Measurements from ENCODE around the gene DAGLB. TPM values are rescaled to one million over a fixed set of nuclear protein-coding genes. Genes with fewer than 3 reads are reported as not detected.
A peak's percentile ranks its signal among the peaks of the same experiment; 100 is the strongest.
"Not testable (repeated sequence)": the region's sequence is repeated elsewhere in the genome, so short reads cannot be mapped to it uniquely, and the experiment has no call there.

The DAGLB gene
- total and polyA plus RNA-seq, 2 donors, result 11.1 to 19.4 TPM

DNA sequence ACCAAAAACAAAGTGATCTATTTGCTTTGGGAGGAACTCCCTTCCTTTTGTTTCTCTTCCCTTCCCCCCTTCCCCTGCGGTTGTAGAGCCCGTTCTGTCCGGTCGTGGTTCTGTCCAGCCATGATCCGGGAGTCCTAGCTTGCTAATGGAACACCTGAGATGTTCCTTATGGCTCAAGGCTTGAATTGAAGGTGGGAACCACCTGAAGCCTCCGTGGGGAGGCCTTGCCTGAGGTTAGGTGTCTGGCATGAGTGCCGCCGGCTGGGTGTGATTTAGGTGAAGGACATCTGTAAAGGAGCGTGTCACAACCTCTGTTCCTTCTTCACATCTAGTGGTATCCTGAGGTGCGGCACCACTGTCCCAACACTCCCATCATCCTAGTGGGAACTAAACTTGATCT lies 46.2 kb downstream of the DAGLB start:
- DNase-seq (ENCODE audit: low read depth in 6 of 9, low spot score in 9 of 9), result no peak
- Histone ChIP-seq H3K4me3 (ENCODE audit: low read length in 2 of 2) (no peak overlapping the region), H3K36me3 (ENCODE audit: control insufficient read depth in 2 of 2, insufficient read depth in 2 of 2, low read length in 1 of 2) (peaks cover 66 to 72% of the 10 kb centered on the region in 2 donors), H3K27ac (ENCODE audit: low read depth in 1 of 2, low read length in 1 of 2) (no peak overlapping the region), H3K9me3 (ENCODE audit: control insufficient read depth in 2 of 2, insufficient read depth in 1 of 2, low read length in 1 of 2) (no peaks in the 10 kb centered on the region), H3K4me1 (ENCODE audit: control insufficient read depth in 2 of 2, insufficient read depth in 2 of 2, low read length in 2 of 2) (peaks cover 0 to 9% of the 10 kb centered on the region in 2 donors), H3K27me3 (ENCODE audit: control insufficient read depth in 2 of 2, insufficient read depth in 1 of 2, low read length in 1 of 2) (no peaks in the 10 kb centered on the region)
- 98% methylated on average over 10 of the region's 10 CpGs for WGBS

DNA sequence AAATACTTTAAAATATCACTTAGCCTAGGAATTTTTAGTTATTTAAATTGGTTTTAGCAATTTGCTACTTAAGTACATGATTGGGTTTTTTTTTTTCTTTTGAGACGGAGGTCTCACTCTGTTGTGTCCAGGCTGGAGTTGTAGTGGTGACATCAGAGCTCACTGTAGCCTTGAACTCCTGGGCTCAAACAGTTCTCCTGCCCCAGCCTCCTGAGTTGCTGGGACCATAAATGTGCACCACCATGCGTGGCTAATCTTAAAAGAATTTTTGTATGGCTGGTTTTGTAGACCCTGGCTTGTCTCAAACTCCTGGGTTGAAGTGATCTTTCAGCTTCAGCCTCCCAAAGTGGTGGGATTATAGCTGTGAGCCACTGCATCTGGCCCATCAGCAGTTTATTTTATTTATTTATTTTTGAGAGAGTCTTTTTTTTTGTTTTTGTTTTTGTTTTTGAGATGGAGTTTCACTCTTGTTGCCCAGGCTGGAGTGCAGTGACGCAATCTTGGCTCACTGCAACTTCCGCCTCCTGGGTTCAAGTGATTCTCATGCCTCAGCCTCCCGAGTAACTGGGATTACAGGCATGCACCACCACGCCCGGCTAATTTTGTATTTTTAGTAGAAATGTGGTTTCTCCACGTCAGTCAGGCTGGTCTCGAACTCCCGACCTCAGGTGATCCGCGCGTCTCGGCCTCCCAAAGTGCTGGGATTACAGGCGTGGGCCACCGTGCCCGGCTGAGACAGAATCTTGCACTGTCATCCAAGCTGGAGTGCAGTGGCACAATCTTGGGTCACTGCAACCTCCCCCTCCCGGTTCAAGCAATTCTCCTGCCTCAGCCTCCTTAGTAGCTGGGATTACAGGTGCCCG lies 47.3 kb downstream of the DAGLB start:
- not testable (repeated sequence) for DNase-seq (ENCODE audit: low read depth in 6 of 9, low spot score in 9 of 9); H3K4me3 ChIP-seq (ENCODE audit: low read length in 2 of 2); H3K27ac ChIP-seq (ENCODE audit: low read depth in 1 of 2, low read length in 1 of 2); H3K9me3 ChIP-seq (ENCODE audit: control insufficient read depth in 2 of 2, insufficient read depth in 1 of 2, low read length in 1 of 2); H3K27me3 ChIP-seq (ENCODE audit: control insufficient read depth in 2 of 2, insufficient read depth in 1 of 2, low read length in 1 of 2)
- peaks cover 56 to 63% of the 10 kb centered on the region in 2 donors for H3K36me3 ChIP-seq (ENCODE audit: control insufficient read depth in 2 of 2, insufficient read depth in 2 of 2, low read length in 1 of 2)
- peaks cover 0 to 17% of the 10 kb centered on the region in 2 donors for H3K4me1 ChIP-seq (ENCODE audit: control insufficient read depth in 2 of 2, insufficient read depth in 2 of 2, low read length in 2 of 2)
- WGBS, result 97% methylated on average over 19 of the region's 19 CpGs

DNA sequence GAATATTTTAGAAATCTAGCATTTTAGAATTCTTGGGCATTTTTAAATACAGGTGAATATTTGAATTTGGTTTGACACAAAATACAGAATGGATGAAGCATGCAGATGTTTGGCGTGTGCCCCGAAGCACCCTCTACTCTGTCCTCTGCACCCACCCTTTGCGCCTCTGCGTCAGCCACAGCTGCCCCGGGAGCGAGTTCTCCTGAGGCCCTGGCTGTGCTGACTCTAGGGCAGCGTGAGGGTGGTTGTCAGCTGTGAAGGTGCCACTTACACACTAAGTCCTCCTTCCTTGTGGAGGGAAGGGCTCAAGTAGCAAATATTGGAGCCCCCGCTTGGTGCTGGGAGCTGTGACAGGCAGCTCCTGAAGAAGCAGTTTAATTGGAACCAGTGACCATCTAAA lies 48.4 kb downstream of the DAGLB start:
- Histone ChIP-seq H3K27ac (ENCODE audit: low read depth in 1 of 2, low read length in 1 of 2) (peak overlapping the region; percentile 8 to 26), H3K9me3 (ENCODE audit: control insufficient read depth in 2 of 2, insufficient read depth in 1 of 2, low read length in 1 of 2) (peaks cover 0 to under 1% of the 10 kb centered on the region in 2 donors), H3K4me1 (ENCODE audit: control insufficient read depth in 2 of 2, insufficient read depth in 2 of 2, low read length in 2 of 2) (peaks cover 0 to 17% of the 10 kb centered on the region in 2 donors), H3K27me3 (ENCODE audit: control insufficient read depth in 2 of 2, insufficient read depth in 1 of 2, low read length in 1 of 2) (no peaks in the 10 kb centered on the region), H3K36me3 (ENCODE audit: control insufficient read depth in 2 of 2, insufficient read depth in 2 of 2, low read length in 1 of 2) (peaks cover 51 to 56% of the 10 kb centered on the region in 2 donors), H3K4me3 (ENCODE audit: low read length in 2 of 2) (no peak overlapping the region)
- 98% methylated on average over 8 of the region's 8 CpGs for WGBS
- DNase-seq (ENCODE audit: low read depth in 6 of 9, low spot score in 9 of 9), result no peak

DNA sequence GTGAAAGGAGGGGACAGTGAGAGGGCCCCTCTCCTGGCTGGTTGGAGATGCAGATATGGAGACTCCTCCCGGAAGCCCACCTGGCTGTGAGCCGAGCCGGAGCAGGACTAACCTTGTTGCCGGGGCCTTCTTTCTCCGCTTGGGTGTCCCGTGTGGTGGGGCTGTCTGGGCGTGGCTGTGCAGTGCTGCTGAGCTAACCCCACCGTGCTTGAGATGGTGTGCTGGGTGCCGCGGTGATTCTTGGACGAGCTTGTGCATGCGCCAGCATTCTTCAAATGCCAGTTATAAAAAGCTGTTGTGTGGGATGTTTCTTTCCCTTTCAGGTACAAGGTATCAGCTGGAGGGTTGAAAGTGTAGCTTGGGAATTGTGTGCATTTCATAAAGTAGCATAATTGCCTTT lies 48.8 kb downstream of the DAGLB start:
- Histone ChIP-seq H3K27me3 (ENCODE audit: control insufficient read depth in 2 of 2, insufficient read depth in 1 of 2, low read length in 1 of 2) (no peaks in the 10 kb centered on the region), H3K9me3 (ENCODE audit: control insufficient read depth in 2 of 2, insufficient read depth in 1 of 2, low read length in 1 of 2) (peaks cover 0 to 1% of the 10 kb centered on the region in 2 donors), H3K36me3 (ENCODE audit: control insufficient read depth in 2 of 2, insufficient read depth in 2 of 2, low read length in 1 of 2) (peaks cover 51 to 57% of the 10 kb centered on the region in 2 donors), H3K27ac (ENCODE audit: low read depth in 1 of 2, low read length in 1 of 2) (peak overlapping the region in 1 of 2 donors; percentile 26), H3K4me3 (ENCODE audit: low read length in 2 of 2) (no peak overlapping the region), H3K4me1 (ENCODE audit: control insufficient read depth in 2 of 2, insufficient read depth in 2 of 2, low read length in 2 of 2) (peaks cover 0 to 17% of the 10 kb centered on the region in 2 donors)
- no peak for DNase-seq (ENCODE audit: low read depth in 6 of 9, low spot score in 9 of 9)
- WGBS, result 95% methylated on average over 12 of the region's 12 CpGs

DNA sequence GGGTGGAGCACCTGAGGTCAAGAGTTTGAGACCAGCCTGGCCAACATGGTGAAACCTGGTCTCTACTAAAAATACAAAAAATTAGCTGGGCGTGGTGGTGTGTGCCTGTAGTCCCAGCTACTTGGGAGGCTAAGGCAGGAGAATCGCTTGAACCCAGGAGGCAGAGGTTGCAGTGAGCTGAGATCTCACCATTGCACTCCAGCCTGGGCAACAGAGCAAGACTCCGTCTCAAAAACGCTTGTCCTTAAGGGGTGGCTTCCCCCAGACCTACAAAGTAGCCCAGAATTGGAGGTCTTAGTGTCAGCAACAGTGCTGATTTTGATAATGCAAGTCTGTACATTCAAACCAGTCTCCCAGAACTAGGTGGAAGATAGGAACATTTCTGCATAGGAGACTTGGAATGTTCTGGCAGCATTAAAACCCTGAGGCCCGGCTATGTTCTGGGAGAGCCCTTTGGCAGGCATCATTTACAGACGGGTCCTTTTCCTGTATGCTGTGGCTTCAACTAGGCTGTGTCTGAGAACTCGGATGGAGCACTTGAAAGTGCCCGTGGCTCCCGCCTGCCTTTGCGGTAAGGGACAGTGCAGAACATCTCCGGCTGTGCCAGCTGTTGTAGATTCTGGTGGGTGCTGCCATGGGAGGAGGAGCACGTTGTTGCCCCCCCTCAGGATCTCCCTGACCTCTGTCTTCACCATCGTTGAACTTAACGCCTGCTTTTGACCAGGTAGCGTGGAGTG lies 49.8 kb downstream of the DAGLB start:
- H3K9me3 ChIP-seq (ENCODE audit: control insufficient read depth in 2 of 2, insufficient read depth in 1 of 2, low read length in 1 of 2); H3K27me3 ChIP-seq (ENCODE audit: control insufficient read depth in 2 of 2, insufficient read depth in 1 of 2, low read length in 1 of 2); H3K4me3 ChIP-seq (ENCODE audit: low read length in 2 of 2); DNase-seq (ENCODE audit: low read depth in 6 of 9, low spot score in 9 of 9); H3K27ac ChIP-seq (ENCODE audit: low read depth in 1 of 2, low read length in 1 of 2): not testable (repeated sequence)
- peaks cover 52 to 59% of the 10 kb centered on the region in 2 donors for H3K36me3 ChIP-seq (ENCODE audit: control insufficient read depth in 2 of 2, insufficient read depth in 2 of 2, low read length in 1 of 2)
- WGBS, result 94% methylated on average over 15 of the region's 15 CpGs
- peaks cover 0 to 25% of the 10 kb centered on the region in 2 donors for H3K4me1 ChIP-seq (ENCODE audit: control insufficient read depth in 2 of 2, insufficient read depth in 2 of 2, low read length in 2 of 2)

DNA sequence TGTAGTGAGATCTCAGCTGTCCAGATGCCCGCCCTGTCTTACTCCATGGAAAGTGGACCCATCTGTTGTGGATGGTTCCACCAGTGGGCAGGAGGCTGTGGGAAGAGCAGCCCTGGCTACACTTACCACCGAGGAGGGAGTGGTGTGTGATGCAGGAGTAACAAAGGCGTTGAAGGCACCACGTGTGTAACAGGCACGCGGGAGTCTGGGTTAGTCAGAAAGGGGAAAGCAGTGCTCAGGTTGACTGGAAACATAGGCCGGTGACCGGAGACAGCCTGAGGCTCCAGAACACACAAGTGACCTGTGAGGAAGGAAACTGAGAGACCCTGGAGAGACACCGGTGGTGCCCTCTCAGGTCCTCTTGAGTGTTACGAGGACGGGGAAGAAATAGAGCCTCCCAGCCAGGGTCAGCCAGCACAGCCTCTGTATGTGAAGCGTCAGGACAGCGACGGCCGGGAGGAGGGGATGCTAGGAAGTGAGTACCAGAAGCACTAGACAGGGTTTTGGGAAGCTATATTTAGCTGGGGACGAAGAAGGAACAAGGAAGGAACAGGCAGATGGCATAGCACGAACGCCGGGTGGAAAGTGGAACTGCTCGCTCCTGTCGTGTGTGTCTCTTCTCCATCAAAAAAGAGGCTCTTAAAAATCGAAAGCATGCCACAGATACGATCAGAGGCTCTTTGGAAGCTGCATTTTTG lies 51.7 kb downstream of the DAGLB start:
- Histone ChIP-seq H3K4me3 (ENCODE audit: low read length in 2 of 2) (no peak overlapping the region), H3K4me1 (ENCODE audit: control insufficient read depth in 2 of 2, insufficient read depth in 2 of 2, low read length in 2 of 2) (peaks cover 0 to 25% of the 10 kb centered on the region in 2 donors), H3K27me3 (ENCODE audit: control insufficient read depth in 2 of 2, insufficient read depth in 1 of 2, low read length in 1 of 2) (no peaks in the 10 kb centered on the region), H3K9me3 (ENCODE audit: control insufficient read depth in 2 of 2, insufficient read depth in 1 of 2, low read length in 1 of 2) (peaks cover 0 to 1% of the 10 kb centered on the region in 2 donors), H3K36me3 (ENCODE audit: control insufficient read depth in 2 of 2, insufficient read depth in 2 of 2, low read length in 1 of 2) (peaks cover 47 to 59% of the 10 kb centered on the region in 2 donors), H3K27ac (ENCODE audit: low read depth in 1 of 2, low read length in 1 of 2) (peak overlapping the region; percentile 18 to 52)
- DNase-seq (ENCODE audit: low read depth in 6 of 9, low spot score in 9 of 9), result no peak
- 54% methylated on average over 23 of the region's 23 CpGs for WGBS

DNA sequence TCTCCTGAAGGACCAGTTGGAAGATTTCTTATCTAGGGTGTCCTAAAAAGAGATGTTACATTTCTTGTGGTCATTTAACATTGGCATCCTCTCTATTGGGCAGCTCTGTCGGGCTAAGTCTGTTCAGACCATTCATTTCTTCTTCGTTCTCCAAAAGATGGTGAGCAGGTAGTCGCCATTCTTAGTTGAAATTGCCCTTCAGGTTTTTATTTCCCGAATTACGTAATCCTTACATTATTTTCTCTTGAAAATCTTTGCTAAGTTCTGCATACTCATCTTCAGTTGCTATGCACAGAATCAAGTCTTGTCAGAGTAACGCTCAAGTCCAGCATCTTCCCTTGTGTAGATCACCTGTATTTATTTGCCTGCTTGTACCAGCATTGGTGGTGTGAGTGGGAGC lies 53.6 kb downstream of the DAGLB start:
- H3K4me3 ChIP-seq (ENCODE audit: low read length in 2 of 2), result no peak overlapping the region
- WGBS, result 98% methylated on average over 6 of the region's 6 CpGs
- H3K27me3 ChIP-seq (ENCODE audit: control insufficient read depth in 2 of 2, insufficient read depth in 1 of 2, low read length in 1 of 2), result no peaks in the 10 kb centered on the region
- peaks cover 50 to 63% of the 10 kb centered on the region in 2 donors for H3K36me3 ChIP-seq (ENCODE audit: control insufficient read depth in 2 of 2, insufficient read depth in 2 of 2, low read length in 1 of 2)
- DNase-seq (ENCODE audit: low read depth in 6 of 9, low spot score in 9 of 9), result no peak
- H3K4me1 ChIP-seq (ENCODE audit: control insufficient read depth in 2 of 2, insufficient read depth in 2 of 2, low read length in 2 of 2), result peaks cover 0 to 19% of the 10 kb centered on the region in 2 donors
- peaks cover 0 to 1% of the 10 kb centered on the region in 2 donors for H3K9me3 ChIP-seq (ENCODE audit: control insufficient read depth in 2 of 2, insufficient read depth in 1 of 2, low read length in 1 of 2)
- H3K27ac ChIP-seq (ENCODE audit: low read depth in 1 of 2, low read length in 1 of 2), result peak overlapping the region in 1 of 2 donors; percentile 25

DNA sequence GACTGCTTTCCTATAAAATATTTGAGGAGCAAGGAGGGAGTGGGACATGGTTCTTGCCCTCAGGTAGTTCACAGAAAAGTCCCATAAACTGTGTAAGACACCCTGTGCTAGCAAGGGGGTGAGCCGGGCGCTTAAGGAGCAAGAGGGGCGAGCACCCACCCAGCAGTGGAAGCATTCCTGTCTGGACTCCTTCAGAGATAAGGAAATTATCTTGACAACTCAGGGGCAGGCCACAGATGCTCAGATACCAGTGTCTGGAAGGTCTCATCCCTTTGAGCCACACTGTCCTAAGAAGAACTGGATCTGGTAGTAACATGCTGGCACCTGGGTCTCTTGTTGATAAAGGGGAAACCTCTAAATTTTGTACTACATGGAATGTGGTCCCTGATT lies 54.1 kb downstream of the DAGLB start:
- H3K27me3 ChIP-seq (ENCODE audit: control insufficient read depth in 2 of 2, insufficient read depth in 1 of 2, low read length in 1 of 2), result no peaks in the 10 kb centered on the region
- H3K27ac ChIP-seq (ENCODE audit: low read depth in 1 of 2, low read length in 1 of 2), result peak overlapping the region; percentile 37 to 64
- peaks cover 48 to 62% of the 10 kb centered on the region in 2 donors for H3K36me3 ChIP-seq (ENCODE audit: control insufficient read depth in 2 of 2, insufficient read depth in 2 of 2, low read length in 1 of 2)
- 95% methylated on average over 3 of the region's 3 CpGs for WGBS
- DNase-seq (ENCODE audit: low read depth in 6 of 9, low spot score in 9 of 9), result no peak
- no peak overlapping the region for H3K4me3 ChIP-seq (ENCODE audit: low read length in 2 of 2)
- peaks cover 0 to 1% of the 10 kb centered on the region in 2 donors for H3K9me3 ChIP-seq (ENCODE audit: control insufficient read depth in 2 of 2, insufficient read depth in 1 of 2, low read length in 1 of 2)
- H3K4me1 ChIP-seq (ENCODE audit: control insufficient read depth in 2 of 2, insufficient read depth in 2 of 2, low read length in 2 of 2), result peaks cover 0 to 19% of the 10 kb centered on the region in 2 donors

Data from thymus (tissue), 11 donors.